Activated CD8-positive, alpha-beta T cell treated with anti-CD3 and anti-CD28 coated beads, Interleukin-2, amount 10 ng/mL, durations not matched to agents 7 days and 5 days (primary cell): ENCODE data around the gene PNMA6A. TPM values are rescaled to one million over a fixed set of nuclear protein-coding genes. Genes with fewer than 3 reads are reported as not detected.
A peak's percentile ranks its signal among the peaks of the same experiment; 100 is the strongest.
"Not testable (repeated sequence)": the region's sequence is repeated elsewhere in the genome, so short reads cannot be mapped to it uniquely, and the experiment has no call there.

Experiments
- ATAC-seq: fragments of 150-1000 bp; cut with Tn5 transposase; one replicate; pipeline ENCODE4 v1.10.0; 2021; ENCODE audit warnings: moderate library complexity
- CTCF ChIA-PET: fragments of 350-600 bp; sonication (Branson Sonifier 250); formaldehyde crosslinking; loops from one replicate; lab custom pipeline; 2021; ENCODE audit warnings: antibody characterized with exemption; lab: Charles Lee
- POLR2A ChIA-PET: fragments of 350-600 bp; sonication (Branson Sonifier 250); formaldehyde crosslinking; loops from one replicate; lab custom pipeline; 2021; ENCODE audit warnings: antibody characterized with exemption; lab: Charles Lee
- DNase-seq: peaks from one replicate; pipeline ENCODE4 v3.0.0-alpha.2; 2020
- H3K27ac Mint-ChIP-seq: one replicate; pipeline ENCODE4 v1.8.0; 2021; ENCODE audit warnings: mild to moderate bottlenecking, mixed read lengths
- H3K27me3 Mint-ChIP-seq: one replicate; pipeline ENCODE4 v1.8.0; 2021; ENCODE audit warnings: low read depth, mixed read lengths
- H3K36me3 Mint-ChIP-seq: one replicate; pipeline ENCODE4 v1.8.0; 2021; ENCODE audit warnings: low read depth, mixed read lengths
- H3K4me1 Mint-ChIP-seq: one replicate; pipeline ENCODE4 v1.8.0; 2021; ENCODE audit warnings: low read depth, mixed read lengths
- H3K4me3 Mint-ChIP-seq: one replicate; pipeline ENCODE4 v1.8.0; 2021; ENCODE audit warnings: mild to moderate bottlenecking, mixed read lengths
- H3K9me3 Mint-ChIP-seq: one replicate; pipeline ENCODE4 v1.8.0; 2022; ENCODE audit warnings: mixed read lengths; ENCODE audit not compliant: insufficient read depth
- total RNA-seq, 2 experiments: library from RNA; stranded (reverse); gene quantifications; one replicate each; pipeline ENCODE4 v1.2.3, GENCODE V29; 2021

PNMA6A gene
- total RNA-seq, 2 experiments from 2014 or later: 0.10 to 0.24 TPM

DNA sequence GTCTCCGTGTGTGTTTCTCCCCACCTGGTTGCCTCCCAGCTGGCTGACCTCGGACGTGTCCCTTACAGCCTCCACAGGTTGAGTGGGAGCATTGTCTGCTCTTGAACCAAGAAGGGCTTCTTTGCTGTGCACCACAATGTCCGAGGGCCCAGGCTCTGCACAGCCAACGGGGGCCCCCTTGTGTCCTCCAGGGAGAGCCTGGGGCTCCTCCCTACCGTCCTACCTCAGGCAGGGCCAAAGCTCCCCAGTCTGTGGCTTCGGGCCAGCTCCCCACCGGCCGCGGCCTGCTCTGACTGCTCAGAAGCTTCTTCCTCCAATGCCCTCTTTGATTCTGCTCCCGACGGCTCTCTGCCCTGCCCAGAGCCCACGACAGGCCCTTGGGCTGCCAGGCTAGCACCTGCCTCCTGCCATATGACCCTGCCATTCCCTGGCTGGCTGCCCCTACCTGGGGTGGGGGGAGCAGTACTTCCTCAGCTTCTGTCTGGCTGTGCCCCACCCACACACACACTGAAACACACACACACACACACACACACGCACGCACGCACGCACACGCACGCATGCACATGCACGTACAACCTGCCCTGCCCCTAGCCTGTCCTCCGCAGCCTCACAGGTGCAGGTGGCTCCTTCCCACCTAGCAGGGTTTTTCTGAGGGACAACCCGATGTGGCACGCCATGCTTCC lies 11.1 kb downstream of the PNMA6A start:
- POLR2A ChIA-PET, H3K27ac Mint-ChIP-seq, H3K36me3 Mint-ChIP-seq, CTCF ChIA-PET, DNase-seq, H3K27me3 Mint-ChIP-seq, H3K4me1 Mint-ChIP-seq, H3K9me3 Mint-ChIP-seq, H3K4me3 Mint-ChIP-seq, ATAC-seq: not testable (repeated sequence)

- POLR2A ChIA-PET: no interaction called here
- DNase-seq: no peak
- H3K9me3 Mint-ChIP-seq: peaks cover 4% of the 10 kb centered on the region
- no peak overlapping the region for H3K4me3 Mint-ChIP-seq
- H3K27me3 Mint-ChIP-seq: no peaks in the 10 kb centered on the region
- no peak for ATAC-seq
- no peak overlapping the region for H3K27ac Mint-ChIP-seq
- peaks cover 6% of the 10 kb centered on the region for H3K4me1 Mint-ChIP-seq
- H3K36me3 Mint-ChIP-seq: peaks cover 2% of the 10 kb centered on the region
- CTCF ChIA-PET: no interaction called here
Measured at GRCh38 chrX:153102418-153102817, 30.2 kb downstream of the PNMA6A start.

DNA sequence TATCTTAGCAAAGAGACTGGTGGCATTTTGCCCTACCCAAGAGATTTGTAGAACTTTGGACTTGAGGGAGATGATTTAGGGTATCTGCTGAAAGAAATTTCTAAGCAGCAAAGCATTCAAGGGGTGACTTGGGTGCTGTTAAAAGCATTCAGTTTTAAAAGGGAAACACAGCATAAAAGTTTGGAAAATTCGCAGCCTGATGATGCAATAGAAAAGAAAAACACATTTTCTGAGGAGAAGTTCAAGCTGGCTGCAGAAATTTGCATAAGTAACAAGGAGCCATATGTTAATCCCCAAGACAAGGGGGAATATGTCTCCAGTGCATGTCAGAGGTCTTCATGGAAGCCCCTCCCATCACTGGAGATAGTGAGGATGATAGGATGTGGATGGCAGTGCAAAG lies 32.7 kb downstream of the PNMA6A start:
- POLR2A ChIA-PET, H3K4me1 Mint-ChIP-seq, ATAC-seq, H3K27ac Mint-ChIP-seq, CTCF ChIA-PET, H3K27me3 Mint-ChIP-seq, H3K36me3 Mint-ChIP-seq, H3K9me3 Mint-ChIP-seq, DNase-seq, H3K4me3 Mint-ChIP-seq: not testable (repeated sequence)

DNA sequence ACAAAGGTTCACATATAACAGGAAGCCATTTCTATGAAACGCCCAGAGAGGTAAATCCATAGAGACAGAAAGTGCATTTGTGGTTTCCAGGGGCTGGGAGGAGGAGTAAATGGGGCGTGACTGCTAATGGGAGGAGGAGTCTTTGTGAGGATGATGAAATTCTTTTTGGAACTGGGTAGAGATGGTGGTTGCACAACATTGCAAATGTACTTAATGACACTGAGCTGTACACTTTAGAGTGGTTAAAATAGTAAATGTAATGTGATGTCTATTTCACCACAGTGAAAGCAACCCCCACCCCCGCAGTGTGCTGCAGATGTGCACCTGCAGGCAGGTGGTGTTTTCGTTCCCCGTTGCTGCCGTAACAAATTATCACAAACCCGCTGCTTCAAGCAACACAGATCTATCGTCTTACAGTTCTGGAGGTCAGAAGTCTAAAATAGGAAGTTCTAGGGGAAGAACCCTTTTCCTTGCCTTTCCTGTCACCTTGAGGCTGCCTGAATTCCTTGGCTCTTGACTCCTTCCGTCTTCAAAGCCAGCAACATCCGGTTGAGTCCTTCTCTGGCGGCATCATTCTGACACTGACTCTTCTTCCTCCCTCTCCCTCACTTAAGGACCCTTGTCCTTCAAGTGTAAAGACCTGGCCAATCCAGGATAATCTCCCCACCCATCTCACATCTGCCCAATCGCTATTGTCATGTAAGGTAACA lies 34.0 kb downstream of the PNMA6A start:
- POLR2A ChIA-PET, DNase-seq, CTCF ChIA-PET, H3K9me3 Mint-ChIP-seq, H3K36me3 Mint-ChIP-seq, H3K4me3 Mint-ChIP-seq, H3K4me1 Mint-ChIP-seq, H3K27me3 Mint-ChIP-seq: not testable (repeated sequence)
- ATAC-seq: peak; percentile 49
- H3K27ac Mint-ChIP-seq: peak overlapping the region; percentile 80

- H3K9me3 Mint-ChIP-seq, CTCF ChIA-PET, DNase-seq, H3K36me3 Mint-ChIP-seq, ATAC-seq, H3K27me3 Mint-ChIP-seq, H3K4me1 Mint-ChIP-seq, H3K27ac Mint-ChIP-seq, H3K4me3 Mint-ChIP-seq, POLR2A ChIA-PET: not testable (repeated sequence)
Measured at GRCh38 chrX:153110735-153111134, 38.5 kb downstream of the PNMA6A start.

- H3K27ac Mint-ChIP-seq, H3K9me3 Mint-ChIP-seq, DNase-seq, H3K4me3 Mint-ChIP-seq, H3K36me3 Mint-ChIP-seq, H3K4me1 Mint-ChIP-seq, CTCF ChIA-PET, H3K27me3 Mint-ChIP-seq, ATAC-seq, POLR2A ChIA-PET: not testable (repeated sequence)
Measured at GRCh38 chrX:153113851-153114250, 41.6 kb downstream of the PNMA6A start.

- POLR2A ChIA-PET, CTCF ChIA-PET, H3K27ac Mint-ChIP-seq, H3K36me3 Mint-ChIP-seq, ATAC-seq, H3K4me3 Mint-ChIP-seq, H3K9me3 Mint-ChIP-seq, H3K4me1 Mint-ChIP-seq, DNase-seq, H3K27me3 Mint-ChIP-seq: not testable (repeated sequence)
Measured at GRCh38 chrX:153117754-153118153, 45.5 kb downstream of the PNMA6A start.

GRCh38 chrX:153120230-153120629 lies 48.0 kb downstream of the PNMA6A start:
- POLR2A ChIA-PET, H3K27ac Mint-ChIP-seq, H3K4me3 Mint-ChIP-seq, H3K4me1 Mint-ChIP-seq, DNase-seq, H3K9me3 Mint-ChIP-seq, CTCF ChIA-PET, H3K36me3 Mint-ChIP-seq, H3K27me3 Mint-ChIP-seq, ATAC-seq: not testable (repeated sequence)

DNA sequence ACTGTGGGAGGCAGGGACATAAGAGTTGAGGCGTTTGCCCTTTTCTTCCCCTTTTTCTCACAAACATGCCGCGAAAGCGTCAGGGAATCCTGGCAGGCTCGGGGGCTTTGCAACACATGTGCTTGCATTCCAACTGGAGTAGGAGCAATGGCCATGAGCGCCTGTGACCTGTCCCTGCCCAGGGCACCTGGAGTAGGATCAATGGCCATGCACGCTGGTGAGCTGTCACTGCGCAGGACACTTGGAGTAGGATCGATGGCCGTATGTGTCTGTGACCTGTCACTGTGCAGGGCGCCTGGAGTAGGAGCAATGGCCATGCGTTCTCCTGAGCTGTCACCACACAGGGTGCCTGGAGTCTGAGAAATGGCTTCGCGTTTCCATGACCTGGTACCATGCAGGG lies 51.2 kb downstream of the PNMA6A start:
- H3K4me1 Mint-ChIP-seq, H3K4me3 Mint-ChIP-seq, CTCF ChIA-PET, H3K27ac Mint-ChIP-seq, H3K36me3 Mint-ChIP-seq, ATAC-seq, H3K27me3 Mint-ChIP-seq, POLR2A ChIA-PET, H3K9me3 Mint-ChIP-seq, DNase-seq: not testable (repeated sequence)

Other genes starting within 250 kb of the PNMA6A start
- 10 to 100 TPM; 11.1 to 11.6 TPM for gene CETN2, start 241.7 kb upstream of the PNMA6A start, total RNA-seq
- gene NSDHL, start 241.4 kb upstream of the PNMA6A start, total RNA-seq: 10 to 100 TPM; 14.2 to 15.5 TPM
- gene ZNF185, start 174.4 kb upstream of the PNMA6A start, total RNA-seq: under 1 TPM; 0.84 to 0.97 TPM
- gene PNMA5, start 78.3 kb upstream of the PNMA6A start, total RNA-seq: not detected
- gene PNMA3, start 16.0 kb upstream of the PNMA6A start, total RNA-seq: 1 to 10 TPM; 1.1 to 1.2 TPM
- gene MAGEA1, start 106.8 kb downstream of the PNMA6A start, total RNA-seq: not detected
- not detected for gene PNMA6F, start 249.3 kb downstream of the PNMA6A start, total RNA-seq